C4-2B (cell line): ENCODE measurements around the gene GLS.

Experiments used
- CTCF ChIP-seq: fragments of 450-650 bp; conservative IDR thresholded peaks from 2 replicates; pipeline ENCODE4 v1.5.1; 2017; ENCODE audit warnings: mild to moderate bottlenecking
- ZFX ChIP-seq: fragments of 450-650 bp; IDR thresholded peaks from 2 replicates; pipeline ENCODE4 v1.6.1; 2017

- TF ChIP-seq CTCF (no peak), ZFX (no peak)
Measured at GRCh38 chr2:190835303-190835930, 45.2 kb upstream of the GLS start.
